OCI-M2 (cell line): Measurements from ENCODE around the gene TMEM116.
"Not testable (repeated sequence)": the region's sequence is repeated elsewhere in the genome, so short reads cannot be mapped to it uniquely, and the experiment has no call there.

Experiments
- DNase-seq: peaks from one replicate; lab custom pipeline; 2025; ENCODE audit not compliant: unreplicated experiment; lab: John Stamatoyannopoulos, UW

The TMEM116 gene

DNA sequence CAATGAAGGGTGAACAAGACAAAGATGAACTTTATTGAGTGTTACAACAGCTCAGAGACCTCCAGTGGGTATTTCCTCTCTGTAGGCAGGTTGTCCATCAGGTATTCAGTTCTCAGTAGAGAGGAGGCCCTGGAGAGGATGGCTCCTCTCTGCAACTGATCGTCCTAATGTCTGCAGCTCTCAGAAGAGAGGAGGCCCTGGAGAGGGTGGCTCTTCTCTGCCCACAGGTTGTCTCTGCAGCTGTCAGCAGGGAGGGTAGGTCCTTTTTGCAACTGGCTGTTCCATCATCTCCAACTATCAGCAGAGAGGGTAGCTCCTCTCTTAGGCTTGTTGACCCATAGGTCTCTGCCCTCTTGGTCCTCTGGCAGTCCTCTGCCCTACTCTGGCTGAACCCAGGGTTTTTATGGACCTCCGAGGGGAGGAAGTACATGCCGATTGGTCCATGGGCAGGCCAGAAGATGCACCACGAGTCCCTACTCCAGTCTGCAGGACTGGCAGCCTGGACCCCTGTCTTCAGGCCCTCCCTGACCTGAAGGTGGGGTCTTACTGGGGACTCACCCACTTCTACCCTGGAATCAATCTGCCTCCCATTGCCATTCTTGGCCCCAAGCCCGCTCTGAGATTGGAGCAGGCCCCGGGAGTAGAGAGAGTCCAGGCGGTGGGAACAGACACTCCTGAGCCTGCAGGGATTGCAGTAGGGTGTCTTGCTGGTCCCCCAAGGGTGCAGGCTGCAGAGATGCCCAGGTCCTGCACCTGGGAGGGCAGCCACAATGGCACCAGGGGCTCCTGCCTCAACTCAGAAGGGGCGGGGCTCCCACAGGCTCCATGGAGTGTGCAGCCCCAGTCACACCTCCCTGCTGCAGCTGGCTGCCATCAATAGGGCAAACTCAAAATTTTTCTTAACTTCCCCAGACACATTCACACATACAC is 2.3 kb downstream of the TMEM116 start:
- DNase-seq: no peak

DNA sequence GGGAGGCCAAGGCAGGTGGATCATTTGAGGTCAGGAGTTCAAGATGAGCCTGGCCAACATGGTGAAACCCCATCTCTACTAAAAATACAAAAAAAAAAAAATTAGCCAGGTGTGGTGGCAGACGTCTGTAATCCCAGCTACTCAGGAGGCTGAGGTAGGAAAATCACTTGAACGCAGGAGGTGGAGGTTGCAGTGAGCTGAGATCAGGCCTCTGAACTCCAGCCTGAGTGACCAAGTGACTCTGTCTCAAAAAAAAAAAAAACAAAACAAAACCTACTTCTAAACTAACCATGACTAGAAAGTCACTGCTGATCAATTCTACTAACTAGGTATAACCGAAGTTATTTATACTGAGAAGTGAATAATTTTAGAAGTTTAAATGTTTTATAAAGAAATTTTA is 3.4 kb downstream of the TMEM116 start:
- not testable (repeated sequence) for DNase-seq

GRCh38 chr12:112008918-112009317 is 4.0 kb downstream of the TMEM116 start:
- no peak for DNase-seq

DNA sequence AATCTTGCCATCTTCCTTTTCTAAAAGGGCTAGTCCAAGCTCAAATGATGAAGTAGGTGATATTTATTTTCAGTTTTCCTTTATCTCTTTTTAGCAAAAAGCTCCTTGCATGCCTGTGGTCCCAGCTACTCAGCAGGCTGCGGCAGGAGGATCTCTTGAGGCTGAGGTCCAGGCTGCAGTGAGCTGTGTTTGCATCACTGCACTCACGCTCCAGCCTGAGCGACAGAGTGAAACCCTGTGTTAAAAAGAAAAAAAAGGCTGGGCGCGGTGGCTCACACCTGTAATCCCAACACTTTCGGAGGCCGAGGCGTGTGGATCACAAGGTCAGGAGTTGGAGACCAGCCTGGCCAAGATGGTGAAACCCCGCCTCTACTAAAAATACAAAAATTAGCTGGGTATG is 5.0 kb downstream of the TMEM116 start:
- no peak for DNase-seq

- DNase-seq: no peak
These were observed 7.3 kb downstream of the TMEM116 start for GRCh38 chr12:112005419-112006395.

- no peak for DNase-seq
These were observed 8.9 kb downstream of the TMEM116 start for GRCh38 chr12:112004041-112004440.

DNA sequence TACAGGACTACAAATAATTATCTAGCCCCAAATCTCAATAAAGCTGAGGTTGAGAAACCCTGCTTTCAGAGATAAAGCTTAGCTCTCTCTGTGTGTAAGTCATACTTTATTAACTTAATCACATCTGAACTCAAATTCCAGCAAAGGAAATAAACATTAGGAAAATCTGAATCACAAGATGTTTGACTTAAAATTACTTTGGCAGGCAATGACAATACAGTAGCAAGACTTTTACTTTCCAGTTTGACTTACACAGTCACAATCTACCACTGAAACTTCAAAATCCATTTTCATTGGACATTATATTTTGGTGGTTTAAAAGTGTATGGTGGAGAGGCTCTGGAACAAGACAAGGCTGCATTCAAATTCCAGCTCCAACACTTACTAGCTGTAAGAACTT is 11.4 kb downstream of the TMEM116 start:
- no peak for DNase-seq

DNA sequence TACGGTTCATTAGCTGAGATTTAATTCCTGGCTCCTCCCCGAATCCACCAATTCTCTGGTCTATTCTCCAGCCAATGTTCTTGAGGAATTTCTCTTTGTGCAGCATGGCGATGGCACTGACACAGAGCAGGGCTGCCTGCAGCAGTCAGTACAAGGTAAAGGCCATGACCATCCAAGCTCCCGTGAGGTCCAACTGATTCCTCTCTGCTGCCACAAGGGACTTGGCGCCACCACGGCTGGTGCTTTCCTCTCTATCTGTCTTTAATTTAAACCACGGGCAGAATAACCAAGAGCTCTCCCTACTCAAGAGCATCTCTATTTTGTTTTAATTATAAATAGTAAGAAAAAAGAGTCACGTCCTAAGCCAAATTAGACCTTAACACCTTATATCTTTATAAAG is 12.1 kb downstream of the TMEM116 start:
- no peak for DNase-seq

GRCh38 chr12:111999129-111999528 is 13.8 kb downstream of the TMEM116 start:
- DNase-seq: not testable (repeated sequence)

- DNase-seq: no peak
These were observed 14.9 kb downstream of the TMEM116 start for GRCh38 chr12:111998015-111998414.

DNA sequence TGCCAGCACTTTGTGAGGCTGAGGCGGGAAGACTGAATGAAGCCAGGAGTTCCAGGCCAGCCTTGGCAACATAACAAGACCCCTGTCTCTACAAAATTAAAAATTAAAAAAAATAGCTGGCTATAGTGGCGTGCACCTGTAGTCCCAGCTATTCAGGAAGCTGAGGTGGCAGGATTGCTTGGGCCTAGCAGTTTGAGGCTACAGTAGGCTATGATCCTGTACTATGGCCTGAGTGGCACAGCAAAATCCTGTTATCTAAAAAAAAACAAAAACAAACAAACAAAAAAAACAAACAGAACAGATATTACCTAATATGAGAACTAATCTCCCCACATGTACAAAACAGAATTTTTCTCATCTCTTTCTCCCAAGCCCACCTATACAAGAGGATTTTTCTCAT is 15.7 kb downstream of the TMEM116 start:
- DNase-seq: no peak

GRCh38 chr12:111995782-111996480 is 17.0 kb downstream of the TMEM116 start:
- no peak for DNase-seq

DNA sequence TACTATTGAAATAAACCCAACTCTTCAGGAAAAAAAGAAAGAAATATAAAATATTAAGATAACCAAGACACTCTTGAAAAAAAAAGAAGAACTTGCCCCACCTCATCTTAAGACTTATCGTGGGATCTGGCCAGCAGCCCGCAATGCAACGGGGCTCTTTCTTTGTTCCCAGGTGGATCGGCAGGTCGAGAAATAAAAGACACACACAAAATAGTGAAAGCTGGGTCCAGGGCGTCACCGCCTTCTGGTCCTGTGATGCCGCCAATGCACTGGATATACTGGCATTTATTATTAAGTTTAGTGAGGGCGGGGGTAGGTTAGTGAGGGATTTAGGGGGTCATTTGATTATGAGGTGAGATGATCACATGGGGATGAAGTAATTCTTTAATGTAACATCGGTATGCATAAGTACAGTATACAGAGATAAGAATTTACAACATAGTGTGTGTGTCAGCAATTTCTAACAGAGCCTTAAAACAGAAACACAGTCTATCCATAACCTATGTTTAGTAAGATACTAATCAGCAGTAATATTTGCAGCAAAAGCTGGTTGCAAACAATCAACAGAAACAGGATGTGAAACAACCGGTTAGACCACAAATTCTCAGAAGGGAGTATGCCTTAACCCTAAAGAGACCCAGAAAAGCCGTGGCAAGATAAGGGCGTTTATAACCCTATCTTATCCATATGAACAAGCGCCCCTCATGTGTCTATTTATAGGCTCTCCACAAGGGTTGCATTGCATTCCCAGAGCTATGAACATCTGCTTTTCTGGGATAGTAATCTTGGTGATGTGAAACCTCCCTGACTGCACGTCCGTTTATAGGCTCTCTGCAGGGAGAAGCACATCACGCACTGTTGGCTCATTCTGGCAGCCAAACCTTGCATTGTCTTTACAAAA is 18.5 kb downstream of the TMEM116 start:
- peak; percentile 59 for DNase-seq

- no peak for DNase-seq
These were observed 19.4 kb downstream of the TMEM116 start for GRCh38 chr12:111993292-111994150.

DNA sequence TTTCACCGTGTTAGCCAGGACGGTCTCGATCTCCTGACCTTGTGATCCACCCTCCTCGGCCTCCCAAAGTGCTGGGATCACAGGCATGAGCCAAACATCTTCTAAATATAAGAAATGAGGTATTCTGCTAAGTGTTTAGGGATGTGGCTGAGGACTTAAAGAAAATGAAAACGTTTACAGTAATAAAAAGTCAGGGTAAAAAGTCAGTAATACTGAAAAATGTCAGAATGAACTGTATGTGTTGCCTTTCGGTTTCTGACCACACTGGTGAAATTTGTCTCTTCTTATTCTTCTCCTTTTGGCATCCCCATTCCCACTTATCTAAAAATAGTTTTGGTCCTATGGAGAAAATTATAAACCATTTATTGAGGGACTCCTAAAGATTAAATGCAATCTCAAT is 20.5 kb downstream of the TMEM116 start:
- no peak for DNase-seq

DNA sequence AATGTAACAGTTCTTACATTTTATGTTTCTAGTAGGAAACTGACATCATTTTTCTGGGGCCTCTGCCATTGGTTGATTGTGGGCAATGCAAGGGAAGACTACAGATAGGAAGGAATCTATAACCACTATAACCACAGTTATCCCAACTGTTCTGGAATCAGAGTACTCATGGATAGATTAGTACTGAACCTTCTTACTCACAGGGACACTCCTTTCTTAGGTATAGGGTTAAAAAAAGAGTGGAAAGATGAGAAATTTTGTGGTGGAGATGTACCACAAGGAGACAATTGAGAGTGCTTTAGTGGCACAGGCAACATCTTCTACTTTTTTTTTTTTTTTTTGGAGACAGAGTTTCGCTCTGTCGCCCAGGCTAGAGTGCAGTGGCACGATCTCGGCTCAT is 21.0 kb downstream of the TMEM116 start:
- no peak for DNase-seq

DNA sequence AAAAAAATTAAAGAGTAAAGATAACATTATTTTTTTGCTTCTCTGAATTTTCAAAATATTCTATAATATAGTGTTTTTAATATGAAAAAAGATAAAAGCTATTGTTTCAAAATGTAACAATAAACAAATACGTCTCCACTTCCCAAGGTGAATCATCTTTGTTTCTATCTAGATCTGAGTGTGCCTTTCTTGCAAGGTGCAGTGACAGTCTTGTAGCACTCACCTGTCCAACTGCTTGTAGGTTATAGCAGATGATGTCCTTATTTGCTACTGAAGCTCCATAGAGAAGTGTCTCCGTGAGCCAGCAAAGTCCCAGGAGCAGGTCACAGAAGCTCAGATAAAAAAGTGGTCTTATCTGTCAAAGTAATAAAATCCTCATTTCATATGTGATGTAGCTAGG is 21.4 kb downstream of the TMEM116 start:
- no peak for DNase-seq

GRCh38 chr12:111984820-111985219 is 28.1 kb downstream of the TMEM116 start:
- no peak for DNase-seq

DNA sequence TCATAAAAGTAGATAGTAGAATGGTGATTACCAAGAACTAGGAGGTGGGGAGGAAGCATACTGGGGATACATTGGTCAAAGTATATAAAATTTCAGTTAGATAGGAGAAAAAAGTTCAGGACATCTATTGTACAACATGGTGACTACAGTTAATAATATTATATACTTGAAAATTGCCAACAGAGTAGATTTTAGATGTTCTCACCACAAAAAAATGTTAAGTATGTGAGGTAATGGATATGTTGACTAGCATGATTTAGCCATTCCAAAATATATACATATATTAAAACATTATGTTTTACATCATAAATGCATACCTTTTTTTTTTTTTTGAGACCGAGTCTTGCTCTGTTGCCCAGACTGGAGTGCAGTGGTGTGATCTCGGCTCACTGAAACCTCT is 31.0 kb downstream of the TMEM116 start:
- no peak for DNase-seq
